Kidney (tissue), 14 donors: ENCODE data around the gene RALGAPB. TPM values are rescaled to one million over a fixed set of nuclear protein-coding genes. Genes with fewer than 3 reads are reported as not detected.

ENCODE experiments used
- DNase-seq, 5 donors: peaks; one replicate each; pipeline ENCODE4 v3.0.0-alpha.2; 2013 to 2020
- FAIRE-seq: peaks from 2 replicates; lab custom pipeline; 2012; peaks lifted over from hg19 to GRCh38; lab: Jason Lieb, UNC
- H3K27ac ChIP-seq, 2 donors: one replicate each; pipeline ENCODE4 v1.7.0; 2013; ENCODE audit warnings: low read depth in 2 of 2, low read length in 2 of 2, inconsistent platforms in 1 of 2
- H3K27me3 ChIP-seq: one replicate; pipeline ENCODE4 v1.7.1; 2013; ENCODE audit warnings: low read length, inconsistent platforms; ENCODE audit not compliant: control insufficient read depth, insufficient read depth
- H3K36me3 ChIP-seq, 3 donors: one replicate each; pipeline versions ENCODE4 v1.7.0 to v1.7.1; 2013; ENCODE audit warnings: low read length in 3 of 3, control low read depth in 1 of 3, inconsistent platforms in 1 of 3; ENCODE audit not compliant: insufficient read depth in 3 of 3, control insufficient read depth in 2 of 3
- H3K4me1 ChIP-seq, 3 donors: one replicate each; pipeline versions ENCODE4 v1.7.0 to v1.7.1; 2013; ENCODE audit warnings: low read length in 3 of 3, inconsistent platforms in 1 of 3, low read depth in 1 of 3; ENCODE audit not compliant: control insufficient read depth in 2 of 3, insufficient read depth in 2 of 3
- H3K4me3 ChIP-seq, 3 donors: one replicate each; pipeline versions ENCODE4 v1.7.0 to v1.8.1; 2013; ENCODE audit warnings: low read length in 3 of 3, control low read depth in 1 of 3, inconsistent platforms in 1 of 3
- H3K9ac ChIP-seq, 3 donors: one replicate each; pipeline versions ENCODE4 v1.7.0 to v1.7.1; 2013; ENCODE audit warnings: low read length in 3 of 3, control low read depth in 1 of 3, inconsistent platforms in 1 of 3
- H3K9me3 ChIP-seq, 3 donors: one replicate each; pipeline versions ENCODE4 v1.7.0 to v1.7.1; 2013; ENCODE audit warnings: low read length in 3 of 3, control low read depth in 1 of 3, inconsistent platforms in 1 of 3; ENCODE audit not compliant: control insufficient read depth in 2 of 3, insufficient read depth in 1 of 3
- CTCF ChIP-seq: IDR thresholded peaks from 3 replicates; pipeline ENCODE4 v1.5.1; 2012; ENCODE audit warnings: mild to moderate bottlenecking, moderate library complexity, borderline replicate concordance; ENCODE audit not compliant: insufficient read depth; ENCODE audit errors: extremely low read depth
- intact Hi-C: fragments of 100-400 bp; cut with DNase I; formaldehyde crosslinking; loops from one replicate; pipeline ENCODE4 v1.11.1; 2022
- polyA plus RNA-seq: library from polyadenylated mRNA; stranded (reverse); fragments of 350-450 nt; fragmentation: Illumina TruSeq; extraction: RNeasy Lipid Tissue Mini Kit (QIAGEN cat#74804); gene quantifications from one replicate; pipeline ENCODE4 v1.2.3, GENCODE V29; 2014; ENCODE audit warnings: low read depth, low replicate concordance; ENCODE audit not compliant: insufficient read depth
- total RNA-seq: library from RNA; stranded (reverse); fragmentation: NEBNext Ultra II Directional; extraction: Animal tissue kit (Norgen Biotek cat#: 25700); gene quantifications from one replicate; pipeline ENCODE4 v1.2.1, GENCODE V29; 2021
- donor health status: control.
- donor health status: control.
- donor health status: control.
- donor health status: control.
- donor health status: control.
- donor health status: DM: yes; HTN: yes; CAD: no.
- donor health status: Normal renal cell carcinoma (clear cell type).

The RALGAPB gene
- total and polyA plus RNA-seq, 2 donors from 2014 or later: 9.4 to 43.3 TPM

GRCh38 chr20:38426006-38426897 lies 46.4 kb upstream of the RALGAPB start:
- TF ChIP-seq CTCF: no peak
- H3K9ac ChIP-seq: no peak overlapping the region
- no peaks in the 10 kb centered on the region for H3K4me1 ChIP-seq
- H3K27me3 ChIP-seq: no peaks in the 10 kb centered on the region
- no peak overlapping the region for H3K27ac ChIP-seq
- no peak for FAIRE-seq
- H3K4me3 ChIP-seq: no peak overlapping the region
- intact Hi-C loops: no loop called here
- no peak for DNase-seq
- H3K9me3 ChIP-seq: no peaks in the 10 kb centered on the region
- peaks cover 9 to 75% (median 65%) of the 10 kb centered on the region in 3 donors for H3K36me3 ChIP-seq

- Histone ChIP-seq H3K27ac (no peak overlapping the region), H3K36me3 (peaks cover 10 to 77% (median 63%) of the 10 kb centered on the region in 3 donors), H3K4me1 (no peaks in the 10 kb centered on the region), H3K4me3 (no peak overlapping the region), H3K9ac (no peak overlapping the region), H3K27me3 (no peaks in the 10 kb centered on the region), H3K9me3 (peaks cover 0 to 3% (median 0%) of the 10 kb centered on the region in 3 donors)
- FAIRE-seq (no peak), DNase-seq (no peak)
- intact Hi-C loops: no loop called here
- no peak for TF ChIP-seq CTCF
Measured at GRCh38 chr20:38427655-38428023, 45.0 kb upstream of the RALGAPB start.

DNA sequence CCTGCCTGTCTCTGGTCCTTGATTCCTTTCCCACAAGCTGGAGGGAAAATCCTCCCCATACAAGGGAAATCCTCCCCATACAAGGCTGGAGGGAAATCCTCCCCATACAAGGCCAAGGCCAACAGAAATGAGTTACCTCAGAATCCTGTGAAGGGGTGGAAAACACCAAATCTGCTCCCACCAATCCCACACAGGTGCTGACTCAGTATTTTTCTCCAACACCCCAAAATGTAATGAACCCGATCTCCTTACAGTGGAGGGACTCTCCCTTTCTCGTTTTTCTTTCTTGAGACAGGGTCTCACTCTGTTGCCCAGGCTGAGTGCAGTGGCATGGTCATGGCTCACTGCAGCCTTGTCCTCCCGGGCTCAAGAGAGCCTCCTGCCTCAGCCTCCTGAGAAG lies 43.8 kb upstream of the RALGAPB start:
- Histone ChIP-seq H3K9me3 (peaks cover 0 to 3% (median 0%) of the 10 kb centered on the region in 3 donors), H3K4me3 (no peak overlapping the region), H3K27me3 (no peaks in the 10 kb centered on the region), H3K27ac (no peak overlapping the region), H3K36me3 (peaks cover 12 to 80% (median 60%) of the 10 kb centered on the region in 3 donors), H3K4me1 (peaks cover 0 to 2% (median 0%) of the 10 kb centered on the region in 3 donors), H3K9ac (no peak overlapping the region)
- intact Hi-C loops: no loop called here
- TF ChIP-seq CTCF: no peak
- DNase-seq: no peak
- FAIRE-seq: no peak
